ENCODE measurements around the gene SRGAP2C.
"Not testable (repeated sequence)": the region's sequence is repeated elsewhere in the genome, so short reads cannot be mapped to it uniquely, and the experiment has no call there.

DNA sequence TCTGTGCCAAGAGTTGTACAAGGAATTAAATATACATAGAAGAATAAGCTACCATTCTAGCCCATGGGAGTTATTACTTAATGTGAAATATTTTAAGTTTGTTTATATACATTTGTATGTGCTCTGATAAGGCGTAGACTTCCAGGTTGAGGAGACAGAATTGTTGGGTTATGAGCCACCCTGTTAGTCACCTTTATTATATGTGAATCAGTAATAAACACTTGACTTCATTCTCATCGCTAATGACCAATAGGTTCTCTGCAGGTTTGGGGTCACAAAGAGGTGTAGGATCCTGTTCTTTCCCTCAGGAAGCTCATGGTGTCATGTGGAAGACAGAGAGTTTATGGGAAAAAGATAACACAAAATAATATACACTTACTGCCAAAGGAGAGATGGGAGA lies 117.1 kb downstream of the SRGAP2C start:
- TF ChIP-seq RAD21 (IDR thresholded peaks at IDR 0.05); GABPA (IDR thresholded peaks at IDR 0.05 in 1 of 2, conservative IDR thresholded peaks at IDR 0.05 in 1 of 2); TAF1 (conservative IDR thresholded peaks at IDR 0.05); JUND (IDR thresholded peaks at IDR 0.05); FOXA1 (IDR thresholded peaks at IDR 0.05); YY1 (IDR thresholded peaks at IDR 0.05); EGR1 (IDR thresholded peaks at IDR 0.05; ENCODE audit: low read depth in 2 of 2); SP1 (IDR thresholded peaks at IDR 0.05): not testable (repeated sequence)
- TF ChIP-seq, protein P1, sequence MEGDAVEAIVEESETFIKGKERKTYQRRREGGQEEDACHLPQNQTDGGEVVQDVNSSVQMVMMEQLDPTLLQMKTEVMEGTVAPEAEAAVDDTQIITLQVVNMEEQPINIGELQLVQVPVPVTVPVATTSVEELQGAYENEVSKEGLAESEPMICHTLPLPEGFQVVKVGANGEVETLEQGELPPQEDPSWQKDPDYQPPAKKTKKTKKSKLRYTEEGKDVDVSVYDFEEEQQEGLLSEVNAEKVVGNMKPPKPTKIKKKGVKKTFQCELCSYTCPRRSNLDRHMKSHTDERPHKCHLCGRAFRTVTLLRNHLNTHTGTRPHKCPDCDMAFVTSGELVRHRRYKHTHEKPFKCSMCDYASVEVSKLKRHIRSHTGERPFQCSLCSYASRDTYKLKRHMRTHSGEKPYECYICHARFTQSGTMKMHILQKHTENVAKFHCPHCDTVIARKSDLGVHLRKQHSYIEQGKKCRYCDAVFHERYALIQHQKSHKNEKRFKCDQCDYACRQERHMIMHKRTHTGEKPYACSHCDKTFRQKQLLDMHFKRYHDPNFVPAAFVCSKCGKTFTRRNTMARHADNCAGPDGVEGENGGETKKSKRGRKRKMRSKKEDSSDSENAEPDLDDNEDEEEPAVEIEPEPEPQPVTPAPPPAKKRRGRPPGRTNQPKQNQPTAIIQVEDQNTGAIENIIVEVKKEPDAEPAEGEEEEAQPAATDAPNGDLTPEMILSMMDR (IDR thresholded peaks at IDR 0.05; ENCODE audit: low read depth, low read length, missing input control): not testable (repeated sequence)
- TF ChIP-seq, protein P2, sequence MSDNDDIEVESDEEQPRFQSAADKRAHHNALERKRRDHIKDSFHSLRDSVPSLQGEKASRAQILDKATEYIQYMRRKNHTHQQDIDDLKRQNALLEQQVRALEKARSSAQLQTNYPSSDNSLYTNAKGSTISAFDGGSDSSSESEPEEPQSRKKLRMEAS (IDR thresholded peaks at IDR 0.05): not testable (repeated sequence)
- TF ChIP-seq, protein P3, sequence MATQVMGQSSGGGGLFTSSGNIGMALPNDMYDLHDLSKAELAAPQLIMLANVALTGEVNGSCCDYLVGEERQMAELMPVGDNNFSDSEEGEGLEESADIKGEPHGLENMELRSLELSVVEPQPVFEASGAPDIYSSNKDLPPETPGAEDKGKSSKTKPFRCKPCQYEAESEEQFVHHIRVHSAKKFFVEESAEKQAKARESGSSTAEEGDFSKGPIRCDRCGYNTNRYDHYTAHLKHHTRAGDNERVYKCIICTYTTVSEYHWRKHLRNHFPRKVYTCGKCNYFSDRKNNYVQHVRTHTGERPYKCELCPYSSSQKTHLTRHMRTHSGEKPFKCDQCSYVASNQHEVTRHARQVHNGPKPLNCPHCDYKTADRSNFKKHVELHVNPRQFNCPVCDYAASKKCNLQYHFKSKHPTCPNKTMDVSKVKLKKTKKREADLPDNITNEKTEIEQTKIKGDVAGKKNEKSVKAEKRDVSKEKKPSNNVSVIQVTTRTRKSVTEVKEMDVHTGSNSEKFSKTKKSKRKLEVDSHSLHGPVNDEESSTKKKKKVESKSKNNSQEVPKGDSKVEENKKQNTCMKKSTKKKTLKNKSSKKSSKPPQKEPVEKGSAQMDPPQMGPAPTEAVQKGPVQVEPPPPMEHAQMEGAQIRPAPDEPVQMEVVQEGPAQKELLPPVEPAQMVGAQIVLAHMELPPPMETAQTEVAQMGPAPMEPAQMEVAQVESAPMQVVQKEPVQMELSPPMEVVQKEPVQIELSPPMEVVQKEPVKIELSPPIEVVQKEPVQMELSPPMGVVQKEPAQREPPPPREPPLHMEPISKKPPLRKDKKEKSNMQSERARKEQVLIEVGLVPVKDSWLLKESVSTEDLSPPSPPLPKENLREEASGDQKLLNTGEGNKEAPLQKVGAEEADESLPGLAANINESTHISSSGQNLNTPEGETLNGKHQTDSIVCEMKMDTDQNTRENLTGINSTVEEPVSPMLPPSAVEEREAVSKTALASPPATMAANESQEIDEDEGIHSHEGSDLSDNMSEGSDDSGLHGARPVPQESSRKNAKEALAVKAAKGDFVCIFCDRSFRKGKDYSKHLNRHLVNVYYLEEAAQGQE (IDR thresholded peaks at IDR 0.05): not testable (repeated sequence)
- TF ChIP-seq, protein P4, sequence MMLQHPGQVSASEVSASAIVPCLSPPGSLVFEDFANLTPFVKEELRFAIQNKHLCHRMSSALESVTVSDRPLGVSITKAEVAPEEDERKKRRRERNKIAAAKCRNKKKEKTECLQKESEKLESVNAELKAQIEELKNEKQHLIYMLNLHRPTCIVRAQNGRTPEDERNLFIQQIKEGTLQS (IDR thresholded peaks at IDR 0.05): not testable (repeated sequence)
